Measurements from ENCODE around the gene KCNK17. TPM values are rescaled to one million over a fixed set of nuclear protein-coding genes. Genes with fewer than 3 reads are reported as not detected.

KCNK17 gene
- total and polyA plus RNA-seq, 2 donors (not counting 3 experiments of a cell fraction or from before 2014, with no cell fraction given): not detected

DNA sequence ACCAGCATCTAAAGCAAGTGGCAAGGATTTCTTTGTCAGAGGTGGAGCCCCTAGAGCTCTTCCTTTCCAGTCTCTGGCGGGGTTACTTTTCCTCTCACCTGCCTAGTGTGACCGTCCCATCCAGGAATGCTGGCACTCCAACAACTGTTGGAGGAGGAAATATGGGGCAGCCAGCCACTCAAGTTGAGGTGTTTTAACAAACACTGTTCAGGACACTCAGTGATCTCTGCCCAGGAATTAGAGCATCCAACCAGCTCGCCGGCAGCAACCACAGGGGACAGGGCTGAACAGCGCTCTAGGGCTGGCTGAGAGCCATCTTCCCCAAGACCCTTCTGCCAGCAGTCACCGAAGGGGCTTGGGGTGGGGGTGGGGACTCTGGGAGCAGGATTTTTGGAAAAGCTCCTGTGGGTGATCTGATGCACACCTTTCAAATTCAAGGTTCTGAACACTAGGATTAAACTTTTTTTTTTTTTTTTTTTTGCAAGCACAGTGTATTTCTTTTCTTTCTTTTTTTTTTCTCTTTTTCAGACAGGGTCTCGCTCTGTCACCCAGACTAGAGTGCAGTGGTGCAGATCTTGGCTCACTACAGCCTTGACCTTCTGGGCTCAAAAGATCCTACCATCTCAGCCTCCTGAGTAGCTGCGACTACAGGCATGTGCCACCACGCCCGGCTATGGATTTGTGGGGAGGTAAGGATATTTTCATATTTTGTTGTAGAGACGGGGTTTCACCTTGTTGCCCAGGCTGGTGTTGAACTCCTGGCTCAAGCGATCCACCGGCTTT, 36.7 kb upstream of the KCNK17 start:
- Histone ChIP-seq H4K20me1 (replicated peaks; ENCODE audit: control insufficient read depth, extremely low read depth, insufficient read depth, low read length) (no peaks in the 10 kb centered on the region), H3K9ac (replicated peaks; ENCODE audit: extremely low read depth, insufficient read depth, low read length) (no peak overlapping the region), H3K79me2 (ENCODE audit: control insufficient read depth, insufficient read depth, low read length) (no peaks in the 10 kb centered on the region), H2AFZ (ENCODE audit: low read depth, low read length) (no peak overlapping the region), H3K4me1 (ENCODE audit: control insufficient read depth, extremely low read depth, insufficient read depth, low read length) (no peaks in the 10 kb centered on the region), H3K36me3 (ENCODE audit: control insufficient read depth in 2 of 2, extremely low read depth in 1 of 2, insufficient read depth in 2 of 2, low read length in 2 of 2) (no peaks in the 10 kb centered on the region), H3K9me1 (replicated peaks; ENCODE audit: control insufficient read depth, extremely low read depth, insufficient read depth, low read length) (no peaks in the 10 kb centered on the region), H3K27me3 (ENCODE audit: control insufficient read depth in 2 of 2, insufficient read depth in 2 of 2, low read length in 2 of 2) (no peaks in the 10 kb centered on the region), H3K9me3 (replicated peaks; ENCODE audit: control insufficient read depth, insufficient read depth, low read length) (no peaks in the 10 kb centered on the region), H3K27ac (ENCODE audit: insufficient read depth, low read depth, low read length) (no peak overlapping the region), H3K4me3 (replicated peaks in 1 of 3; ENCODE audit: insufficient read depth in 1 of 3, low read depth in 1 of 3, low read length in 3 of 3) (no peak overlapping the region), H3K4me2 (ENCODE audit: insufficient read depth, low read length) (no peak overlapping the region)
- FAIRE-seq: no peak
- POLR2A ChIA-PET: no interaction called here
- dilution Hi-C loops (cut with MboI; ENCODE audit: extremely low pct_ligation_motif_present, low sequenced_read_pairs): no loop called here
- intact Hi-C loops (cut with micrococcal nuclease): no loop called here
- no TSS peak for BruUV-seq (replicated peaks)
- no peak for DNase-seq (ENCODE audit: low read depth, low spot score)
- CTCF ChIA-PET: interaction anchor here (3.3 kb wide), 1 partner anchor 11 kb away, joined by 15 read pairs; no protein-coding TSS in a partner anchor
- no peak for TF ChIP-seq GATA2 (IDR thresholded peaks at IDR 0.05; ENCODE audit: insufficient read depth, insufficient read length, low read depth, low read length)
- no peak for TF ChIP-seq POLR2AphosphoS5 (IDR thresholded peaks at IDR 0.05; ENCODE audit: insufficient read depth, low read depth, low read length)
- no peak for TF ChIP-seq MYC (IDR thresholded peaks at IDR 0.05; ENCODE audit: low read depth, low read length)
- TF ChIP-seq, protein P1, sequence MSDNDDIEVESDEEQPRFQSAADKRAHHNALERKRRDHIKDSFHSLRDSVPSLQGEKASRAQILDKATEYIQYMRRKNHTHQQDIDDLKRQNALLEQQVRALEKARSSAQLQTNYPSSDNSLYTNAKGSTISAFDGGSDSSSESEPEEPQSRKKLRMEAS (IDR thresholded peaks at IDR 0.05; ENCODE audit: insufficient read depth, insufficient read length): no peak
- TF ChIP-seq EZH2 (IDR thresholded peaks at IDR 0.05; ENCODE audit: borderline replicate concordance, low read depth, low read length, severe bottlenecking): no peak
- TF ChIP-seq FOS (IDR thresholded peaks at IDR 0.05; ENCODE audit: borderline replicate concordance, insufficient read depth, low read length): no peak
- TF ChIP-seq, protein P2, sequence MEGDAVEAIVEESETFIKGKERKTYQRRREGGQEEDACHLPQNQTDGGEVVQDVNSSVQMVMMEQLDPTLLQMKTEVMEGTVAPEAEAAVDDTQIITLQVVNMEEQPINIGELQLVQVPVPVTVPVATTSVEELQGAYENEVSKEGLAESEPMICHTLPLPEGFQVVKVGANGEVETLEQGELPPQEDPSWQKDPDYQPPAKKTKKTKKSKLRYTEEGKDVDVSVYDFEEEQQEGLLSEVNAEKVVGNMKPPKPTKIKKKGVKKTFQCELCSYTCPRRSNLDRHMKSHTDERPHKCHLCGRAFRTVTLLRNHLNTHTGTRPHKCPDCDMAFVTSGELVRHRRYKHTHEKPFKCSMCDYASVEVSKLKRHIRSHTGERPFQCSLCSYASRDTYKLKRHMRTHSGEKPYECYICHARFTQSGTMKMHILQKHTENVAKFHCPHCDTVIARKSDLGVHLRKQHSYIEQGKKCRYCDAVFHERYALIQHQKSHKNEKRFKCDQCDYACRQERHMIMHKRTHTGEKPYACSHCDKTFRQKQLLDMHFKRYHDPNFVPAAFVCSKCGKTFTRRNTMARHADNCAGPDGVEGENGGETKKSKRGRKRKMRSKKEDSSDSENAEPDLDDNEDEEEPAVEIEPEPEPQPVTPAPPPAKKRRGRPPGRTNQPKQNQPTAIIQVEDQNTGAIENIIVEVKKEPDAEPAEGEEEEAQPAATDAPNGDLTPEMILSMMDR (IDR thresholded peaks at IDR 0.05; ENCODE audit: extremely low read depth in 1 of 2, insufficient read depth in 1 of 2, low read depth in 1 of 2, low read length in 2 of 2): no peak
- no peak for TF ChIP-seq JUN (IDR thresholded peaks at IDR 0.05; ENCODE audit: borderline replicate concordance, insufficient read depth, insufficient read length, low read depth)
- TF ChIP-seq POLR2A (IDR thresholded peaks at IDR 0.05; ENCODE audit: low read depth, low read length): no peak
